ENCODE measurements around the gene ANKLE1.
"Not testable (repeated sequence)": the region's sequence is repeated elsewhere in the genome, so short reads cannot be mapped to it uniquely, and the experiment has no call there.

ANKLE1 gene

DNA sequence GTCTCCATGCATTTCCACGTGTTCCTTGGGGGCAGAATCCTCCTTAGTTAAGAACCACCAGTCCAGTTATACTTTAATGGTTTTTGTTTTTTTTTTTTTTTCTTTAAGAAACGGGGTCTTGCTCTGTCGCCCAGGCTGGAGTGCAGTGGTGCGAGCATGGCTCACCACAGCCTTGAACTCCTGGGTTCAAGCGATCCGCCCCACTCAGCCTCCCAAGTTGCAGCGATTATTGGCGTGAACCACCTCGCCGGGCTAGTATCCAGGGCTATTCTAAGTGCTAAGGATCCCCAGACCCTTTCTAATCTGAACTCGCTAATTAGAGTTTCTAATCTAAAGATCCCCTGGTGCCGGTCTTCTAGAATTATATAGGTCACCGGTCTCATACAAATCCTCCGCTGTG is 11.9 kb downstream of the ANKLE1 start:
- TF ChIP-seq, protein P1, sequence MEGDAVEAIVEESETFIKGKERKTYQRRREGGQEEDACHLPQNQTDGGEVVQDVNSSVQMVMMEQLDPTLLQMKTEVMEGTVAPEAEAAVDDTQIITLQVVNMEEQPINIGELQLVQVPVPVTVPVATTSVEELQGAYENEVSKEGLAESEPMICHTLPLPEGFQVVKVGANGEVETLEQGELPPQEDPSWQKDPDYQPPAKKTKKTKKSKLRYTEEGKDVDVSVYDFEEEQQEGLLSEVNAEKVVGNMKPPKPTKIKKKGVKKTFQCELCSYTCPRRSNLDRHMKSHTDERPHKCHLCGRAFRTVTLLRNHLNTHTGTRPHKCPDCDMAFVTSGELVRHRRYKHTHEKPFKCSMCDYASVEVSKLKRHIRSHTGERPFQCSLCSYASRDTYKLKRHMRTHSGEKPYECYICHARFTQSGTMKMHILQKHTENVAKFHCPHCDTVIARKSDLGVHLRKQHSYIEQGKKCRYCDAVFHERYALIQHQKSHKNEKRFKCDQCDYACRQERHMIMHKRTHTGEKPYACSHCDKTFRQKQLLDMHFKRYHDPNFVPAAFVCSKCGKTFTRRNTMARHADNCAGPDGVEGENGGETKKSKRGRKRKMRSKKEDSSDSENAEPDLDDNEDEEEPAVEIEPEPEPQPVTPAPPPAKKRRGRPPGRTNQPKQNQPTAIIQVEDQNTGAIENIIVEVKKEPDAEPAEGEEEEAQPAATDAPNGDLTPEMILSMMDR (IDR thresholded peaks at IDR 0.05; ENCODE audit: low read depth, low read length, missing control alignments): no peak
- DNase-seq (ENCODE audit: extremely low read depth, low read depth): no peak
- peak overlapping the region; percentile 61 for H3K4me3 ChIP-seq (replicated peaks; ENCODE audit: low read depth, low read length)

- TF ChIP-seq, protein P1 (IDR thresholded peaks at IDR 0.05; ENCODE audit: low read depth, low read length, missing control alignments): no peak
- no peak for DNase-seq (ENCODE audit: extremely low read depth, low read depth)
- peak overlapping the region; percentile 61; the same call in 1 of the 2 replicates for H3K4me3 ChIP-seq (replicated peaks; ENCODE audit: low read depth, low read length)
These were observed 12.6 kb downstream of the ANKLE1 start for GRCh38 chr19:17294051-17294891.

DNA sequence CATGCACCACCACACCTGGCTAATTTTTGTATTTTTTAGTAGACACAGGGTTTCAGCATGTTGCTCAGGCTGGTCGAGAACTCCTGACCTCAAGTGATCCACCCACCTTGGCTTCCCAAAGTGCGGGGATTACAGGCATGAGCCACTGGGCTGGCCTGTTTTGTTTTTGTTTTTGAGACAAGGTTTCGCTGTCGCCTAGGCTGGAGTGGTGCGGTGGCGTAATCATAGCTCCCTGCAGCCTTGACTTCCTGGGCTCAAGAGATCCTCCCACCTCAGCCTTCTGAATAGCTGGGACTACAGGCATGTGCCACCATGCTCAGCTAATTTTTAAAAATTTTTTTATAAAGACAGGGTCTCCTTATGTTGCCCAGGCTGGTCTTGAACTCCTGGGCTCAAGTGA is 13.8 kb downstream of the ANKLE1 start:
- not testable (repeated sequence) for DNase-seq (ENCODE audit: extremely low read depth, low read depth); H3K4me3 ChIP-seq (replicated peaks; ENCODE audit: low read depth, low read length)

- no peak overlapping the region for H3K4me3 ChIP-seq (replicated peaks; ENCODE audit: low read depth, low read length)
- TF ChIP-seq, protein P1 (IDR thresholded peaks at IDR 0.05; ENCODE audit: low read depth, low read length, missing control alignments): no peak
- DNase-seq (ENCODE audit: extremely low read depth, low read depth): no peak
These were observed 14.6 kb downstream of the ANKLE1 start for GRCh38 chr19:17296273-17296672.

DNA sequence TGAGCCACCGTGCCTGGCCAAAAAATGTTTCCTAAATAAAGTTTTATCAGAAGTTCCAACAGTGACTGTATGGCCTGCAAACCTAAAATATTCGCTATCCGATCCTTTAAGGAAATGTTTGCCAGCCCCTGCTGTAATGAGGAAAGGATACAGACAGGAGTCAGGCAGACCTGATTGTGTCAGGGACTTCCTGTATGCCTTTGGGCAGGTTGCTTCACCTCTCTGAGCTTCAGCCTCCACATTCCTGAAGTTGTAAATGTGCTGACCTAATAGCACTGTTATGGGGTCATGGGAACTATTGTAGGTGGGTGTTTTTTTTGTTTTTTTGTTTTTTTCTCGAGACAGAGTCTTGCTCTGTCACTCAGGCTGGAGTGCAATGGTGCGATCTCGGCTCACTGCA is 15.3 kb downstream of the ANKLE1 start:
- no peak overlapping the region for H3K4me3 ChIP-seq (replicated peaks; ENCODE audit: low read depth, low read length)
- no peak for DNase-seq (ENCODE audit: extremely low read depth, low read depth)
- TF ChIP-seq, protein P1 (IDR thresholded peaks at IDR 0.05; ENCODE audit: low read depth, low read length, missing control alignments): no peak

DNA sequence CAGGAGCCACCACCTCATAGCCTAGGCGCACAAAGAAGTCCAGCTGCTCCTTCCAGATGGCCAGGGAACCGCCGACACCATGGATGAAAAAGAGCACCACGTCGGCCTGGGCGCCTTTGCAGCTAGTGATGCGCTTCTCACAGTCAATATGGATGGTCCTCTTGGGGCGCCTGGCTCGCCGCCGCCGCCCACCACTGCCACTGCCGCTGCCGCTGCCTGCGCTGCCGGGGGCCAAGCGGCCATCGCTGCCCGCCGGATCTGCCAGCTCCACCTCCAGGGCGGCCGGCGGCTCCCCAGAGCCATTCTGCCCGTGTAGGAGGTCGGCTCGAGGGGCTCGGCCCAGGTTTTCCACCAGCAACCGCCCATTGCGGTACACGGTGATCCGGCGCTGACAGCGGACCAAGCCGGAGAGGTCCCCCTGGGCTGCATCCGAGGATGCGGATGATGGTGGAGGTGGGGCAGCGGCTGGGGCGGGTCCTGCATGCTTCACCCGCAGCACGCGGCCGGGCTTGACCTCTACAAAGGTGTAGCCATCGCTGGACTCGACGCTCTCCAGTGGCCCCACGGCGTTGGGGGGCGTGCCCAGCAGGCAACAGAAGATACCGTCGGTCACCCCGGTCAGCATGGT is 19.4 kb downstream of the ANKLE1 start:
- no peak for DNase-seq (ENCODE audit: extremely low read depth, low read depth)
- TF ChIP-seq, protein P1 (IDR thresholded peaks at IDR 0.05; ENCODE audit: low read depth, low read length, missing control alignments): no peak
- no peak overlapping the region for H3K4me3 ChIP-seq (replicated peaks; ENCODE audit: low read depth, low read length)

- no peak for DNase-seq (ENCODE audit: extremely low read depth, low read depth)
- H3K4me3 ChIP-seq (replicated peaks; ENCODE audit: low read depth, low read length): peak overlapping the region; percentile 43
- TF ChIP-seq, protein P1 (IDR thresholded peaks at IDR 0.05; ENCODE audit: low read depth, low read length, missing control alignments): no peak
These were observed 20.9 kb downstream of the ANKLE1 start for GRCh38 chr19:17302391-17303166.

All from HFF-Myc (cell line).